ENCODE results near the gene TMEM41B. TPM values are rescaled to one million over a fixed set of nuclear protein-coding genes. Genes with fewer than 3 reads are reported as not detected.
"Not testable (repeated sequence)": the region's sequence is repeated elsewhere in the genome, so short reads cannot be mapped to it uniquely, and the experiment has no call there.

TMEM41B gene
- total RNA-seq, 1 experiment from 2014 or later = 55.1 TPM

GRCh38 chr11:9330387-9331384, 16.3 kb upstream of the TMEM41B start:
- BruUV-seq (replicated peaks) = no TSS peak
- CTCF ChIA-PET = no interaction called here

GRCh38 chr11:9320047-9320446, 5.7 kb upstream of the TMEM41B start:
- Histone ChIP-seq H3K9me3 (ENCODE audit: low read depth, low read length, poor library complexity, severe bottlenecking) (no peaks in the 10 kb centered on the region), H3K36me3 (ENCODE audit: insufficient read depth, low read length, poor library complexity, severe bottlenecking) (no peaks in the 10 kb centered on the region), H3K27me3 (replicated peaks; ENCODE audit: insufficient read depth, low read depth, low read length, poor library complexity) (no peaks in the 10 kb centered on the region), H3K4me3 (ENCODE audit: low read depth, low read length, poor library complexity, severe bottlenecking) (no peak overlapping the region), H3K27ac (ENCODE audit: low read depth, low read length, poor library complexity, severe bottlenecking) (no peak overlapping the region), H3K4me1 (ENCODE audit: insufficient read depth, low read length, poor library complexity, severe bottlenecking) (peaks cover 5% of the 10 kb centered on the region)
- ChIA-PET POLR2A (ENCODE audit: low non-redundant PET) (no interaction called here), CTCF (no interaction called here)
- intact Hi-C loops (cut with micrococcal nuclease; ENCODE audit: unreplicated experiment) = no loop called here
- no TSS peak for BruUV-seq (replicated peaks)
- TF ChIP-seq CTCF (conservative IDR thresholded peaks at IDR 0.05; ENCODE audit: low read depth, low read length) (no peak), EZH2 (IDR thresholded peaks at IDR 0.05; ENCODE audit: borderline replicate concordance, low read depth, low read length, poor library complexity, severe bottlenecking) (no peak)
- DNase-seq (ENCODE audit: low spot score) = no peak

More at GRCh38 chr11:9330387-9331384, 16.3 kb upstream of the TMEM41B start:
- Histone ChIP-seq H3K9me3 (ENCODE audit: low read depth, low read length, poor library complexity, severe bottlenecking) (no peaks in the 10 kb centered on the region), H3K4me3 (ENCODE audit: low read depth, low read length, poor library complexity, severe bottlenecking) (no peak overlapping the region), H3K27ac (ENCODE audit: low read depth, low read length, poor library complexity, severe bottlenecking) (no peak overlapping the region), H3K36me3 (ENCODE audit: insufficient read depth, low read length, poor library complexity, severe bottlenecking) (no peaks in the 10 kb centered on the region), H3K27me3 (replicated peaks; ENCODE audit: insufficient read depth, low read depth, low read length, poor library complexity) (no peaks in the 10 kb centered on the region), H3K4me1 (ENCODE audit: insufficient read depth, low read length, poor library complexity, severe bottlenecking) (no peaks in the 10 kb centered on the region)
- no peak for DNase-seq (ENCODE audit: low spot score)
- TF ChIP-seq EZH2 (IDR thresholded peaks at IDR 0.05; ENCODE audit: borderline replicate concordance, low read depth, low read length, poor library complexity, severe bottlenecking) (no peak), CTCF (conservative IDR thresholded peaks at IDR 0.05; ENCODE audit: low read depth, low read length) (no peak)
- POLR2A ChIA-PET (ENCODE audit: low non-redundant PET) = no interaction called here
- intact Hi-C loops (cut with micrococcal nuclease; ENCODE audit: unreplicated experiment) = no loop called here

GRCh38 chr11:9319377-9320001, 5.1 kb upstream of the TMEM41B start:
- H3K4me3 ChIP-seq (ENCODE audit: low read depth, low read length, poor library complexity, severe bottlenecking); POLR2A ChIA-PET (ENCODE audit: low non-redundant PET); H3K4me1 ChIP-seq (ENCODE audit: insufficient read depth, low read length, poor library complexity, severe bottlenecking); BruUV-seq (replicated peaks); intact Hi-C loops (cut with micrococcal nuclease; ENCODE audit: unreplicated experiment); H3K9me3 ChIP-seq (ENCODE audit: low read depth, low read length, poor library complexity, severe bottlenecking); DNase-seq (ENCODE audit: low spot score); CTCF ChIA-PET; H3K27ac ChIP-seq (ENCODE audit: low read depth, low read length, poor library complexity, severe bottlenecking); H3K36me3 ChIP-seq (ENCODE audit: insufficient read depth, low read length, poor library complexity, severe bottlenecking); H3K27me3 ChIP-seq (replicated peaks; ENCODE audit: insufficient read depth, low read depth, low read length, poor library complexity): not testable (repeated sequence)

- H3K9me3 ChIP-seq (ENCODE audit: low read depth, low read length, poor library complexity, severe bottlenecking); H3K4me3 ChIP-seq (ENCODE audit: low read depth, low read length, poor library complexity, severe bottlenecking); H3K36me3 ChIP-seq (ENCODE audit: insufficient read depth, low read length, poor library complexity, severe bottlenecking); CTCF ChIA-PET; H3K4me1 ChIP-seq (ENCODE audit: insufficient read depth, low read length, poor library complexity, severe bottlenecking); H3K27ac ChIP-seq (ENCODE audit: low read depth, low read length, poor library complexity, severe bottlenecking); intact Hi-C loops (cut with micrococcal nuclease; ENCODE audit: unreplicated experiment); POLR2A ChIA-PET (ENCODE audit: low non-redundant PET); BruUV-seq (replicated peaks); H3K27me3 ChIP-seq (replicated peaks; ENCODE audit: insufficient read depth, low read depth, low read length, poor library complexity); DNase-seq (ENCODE audit: low spot score): not testable (repeated sequence)
Measured at GRCh38 chr11:9318442-9319376, 4.3 kb upstream of the TMEM41B start.
